Stimulated activated naive CD4-positive, alpha-beta T cell treated with Interleukin-2 at 50 U/mL for 16 hours (primary cell): ENCODE data around the gene GDI1.

ENCODE experiments used
- DNase-seq: peaks from one replicate; lab custom pipeline; 2025; lab: John Stamatoyannopoulos, UW

GDI1 gene

DNA sequence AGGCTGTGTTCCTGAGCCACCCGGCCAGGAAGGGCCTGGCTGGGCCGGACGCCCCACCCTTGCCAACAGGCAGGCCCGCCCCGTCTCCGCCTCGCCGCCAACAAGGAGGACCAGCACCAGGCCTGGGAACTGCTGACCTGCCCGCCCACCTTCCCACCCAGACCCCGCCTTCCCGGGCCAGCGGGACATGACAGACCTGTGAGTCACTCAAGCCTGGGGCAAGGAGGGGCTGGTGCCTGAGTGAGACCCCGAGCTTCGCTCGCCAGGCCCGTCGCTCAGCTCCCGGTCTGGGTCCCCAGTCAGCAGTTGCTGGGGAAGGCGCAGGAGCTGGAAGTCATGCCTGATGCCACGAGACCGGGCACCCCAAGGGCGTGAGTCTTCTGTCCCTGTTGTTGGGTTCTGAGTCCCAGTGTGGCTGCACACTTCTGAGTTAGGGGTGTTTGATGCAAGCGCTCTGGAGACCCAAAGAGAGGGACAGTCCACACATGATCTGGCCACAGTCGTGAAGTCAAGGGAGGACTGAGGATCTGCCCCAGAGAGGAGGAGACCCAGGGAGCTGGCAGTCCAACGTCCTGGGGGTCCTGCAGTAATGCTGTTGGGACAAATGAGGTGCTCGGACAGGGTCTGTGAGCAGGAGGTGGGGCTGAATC lies 27.6 kb upstream of the GDI1 start, which contains the start of gene DNASE1L1:
Gene DNASE1L1 (minus strand): TSS at position 33 of the 650 bp plus-strand sequence. CDS start 3,686 bp downstream, outside the sequence.
- no peak for DNase-seq

DNA sequence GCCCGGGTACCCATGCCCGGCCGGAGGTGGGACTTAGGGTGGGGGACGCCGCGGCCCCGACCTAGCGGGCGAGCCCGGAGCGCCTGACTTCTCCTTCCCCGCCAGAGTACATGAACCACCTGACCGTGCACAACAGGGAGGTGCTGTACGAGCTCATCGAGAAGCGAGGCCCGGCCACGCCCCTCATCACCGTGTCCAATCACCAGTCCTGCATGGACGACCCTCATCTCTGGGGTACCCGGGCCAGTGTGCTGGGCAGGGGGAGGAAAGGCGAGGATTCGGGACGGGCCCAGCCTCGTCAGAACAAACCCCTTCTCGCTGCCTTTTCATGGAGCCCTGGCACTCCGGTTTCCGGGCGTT lies 25.0 kb upstream of the GDI1 start:
- peak; percentile 42 for DNase-seq

DNA sequence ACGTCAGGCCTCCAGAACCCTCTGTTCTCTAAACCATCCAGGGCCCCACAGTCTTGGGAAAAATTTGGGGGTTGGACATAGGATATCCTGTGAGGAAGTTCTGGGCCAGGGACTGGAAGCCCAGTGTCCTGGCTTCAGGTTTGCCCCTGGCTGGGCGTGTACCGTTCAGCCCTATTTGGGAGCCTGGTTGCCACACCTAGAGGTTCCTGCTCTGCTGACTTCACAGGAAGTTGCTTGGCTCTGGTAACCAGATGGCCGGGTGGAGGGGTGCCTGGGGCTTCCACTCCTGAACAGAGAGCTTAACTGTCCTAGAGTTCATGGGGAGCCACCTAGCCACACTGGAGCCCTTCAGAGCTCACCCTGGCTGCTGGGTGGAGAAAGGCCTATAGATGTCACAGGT lies 24.5 kb upstream of the GDI1 start:
- DNase-seq, result no peak

DNA sequence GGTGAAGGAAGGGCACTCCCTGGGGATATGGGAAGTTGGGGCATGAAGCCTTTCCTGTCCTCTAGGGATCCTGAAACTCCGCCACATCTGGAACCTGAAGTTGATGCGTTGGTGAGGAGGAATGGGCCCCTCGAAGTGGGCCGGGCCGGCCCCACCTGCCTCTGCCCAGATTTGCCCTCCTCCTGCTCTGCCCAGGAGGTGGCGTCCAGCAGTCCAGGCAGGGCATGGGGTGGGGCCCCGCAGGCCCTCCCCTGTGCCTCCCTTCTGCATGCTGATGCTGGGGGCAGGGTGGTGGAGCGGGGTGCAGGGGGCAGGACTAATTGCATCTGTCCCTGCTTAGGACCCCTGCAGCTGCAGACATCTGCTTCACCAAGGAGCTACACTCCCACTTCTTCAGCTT lies 23.8 kb upstream of the GDI1 start:
- no peak for DNase-seq

- no peak for DNase-seq
Measured at GRCh38 chrX:154417157-154417556, 19.8 kb upstream of the GDI1 start.

GRCh38 chrX:154419189-154419588 lies 17.8 kb upstream of the GDI1 start:
- DNase-seq, result no peak

DNA sequence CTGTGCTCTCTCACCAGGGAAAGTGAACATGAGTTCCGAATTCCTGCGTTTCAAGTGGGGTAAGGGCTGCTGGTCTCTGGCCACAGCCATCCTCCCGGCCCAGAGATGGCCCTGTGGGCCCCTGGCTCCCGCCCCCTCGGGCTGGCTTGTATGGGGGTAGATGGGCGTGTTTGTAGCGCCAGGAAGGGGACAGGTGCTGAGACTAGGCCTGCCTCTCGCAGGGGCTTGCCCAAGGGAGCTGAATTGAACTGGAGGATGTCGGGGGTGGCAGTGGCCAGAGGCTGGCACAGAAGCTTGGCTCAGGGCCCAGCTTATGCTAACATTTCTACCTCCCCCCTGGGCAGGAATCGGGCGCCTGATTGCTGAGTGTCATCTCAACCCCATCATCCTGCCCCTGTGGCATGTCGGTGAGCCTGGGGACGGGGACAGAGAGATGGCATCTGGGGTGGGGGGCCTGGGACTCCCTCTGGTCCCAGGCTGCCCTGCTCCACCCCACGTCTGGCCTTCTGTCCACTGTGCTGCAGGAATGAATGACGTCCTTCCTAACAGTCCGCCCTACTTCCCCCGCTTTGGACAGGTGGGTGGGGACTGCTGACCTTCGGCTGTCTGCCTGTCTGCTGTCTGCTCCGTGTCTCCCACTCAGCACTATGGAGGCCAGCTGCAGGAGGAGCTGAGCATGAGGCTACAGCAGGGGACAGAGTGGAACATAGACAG lies 17.1 kb upstream of the GDI1 start:
- DNase-seq, result no peak

DNA sequence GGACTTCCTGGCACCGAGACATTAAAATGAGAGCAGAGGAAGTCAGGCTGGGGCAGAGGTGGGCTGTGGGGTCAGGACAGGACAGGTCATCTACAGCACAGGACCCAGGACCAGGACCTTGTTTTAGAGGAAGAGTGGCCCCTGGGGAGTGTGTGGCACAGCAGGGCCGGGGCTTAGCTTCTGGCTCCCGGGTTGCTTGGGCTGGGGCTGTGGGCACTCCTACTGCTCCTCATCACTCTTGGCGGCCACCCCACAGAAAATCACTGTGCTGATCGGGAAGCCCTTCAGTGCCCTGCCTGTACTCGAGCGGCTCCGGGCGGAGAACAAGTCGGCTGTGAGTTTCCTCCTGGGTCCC lies 16.6 kb upstream of the GDI1 start:
- no peak for DNase-seq

DNA sequence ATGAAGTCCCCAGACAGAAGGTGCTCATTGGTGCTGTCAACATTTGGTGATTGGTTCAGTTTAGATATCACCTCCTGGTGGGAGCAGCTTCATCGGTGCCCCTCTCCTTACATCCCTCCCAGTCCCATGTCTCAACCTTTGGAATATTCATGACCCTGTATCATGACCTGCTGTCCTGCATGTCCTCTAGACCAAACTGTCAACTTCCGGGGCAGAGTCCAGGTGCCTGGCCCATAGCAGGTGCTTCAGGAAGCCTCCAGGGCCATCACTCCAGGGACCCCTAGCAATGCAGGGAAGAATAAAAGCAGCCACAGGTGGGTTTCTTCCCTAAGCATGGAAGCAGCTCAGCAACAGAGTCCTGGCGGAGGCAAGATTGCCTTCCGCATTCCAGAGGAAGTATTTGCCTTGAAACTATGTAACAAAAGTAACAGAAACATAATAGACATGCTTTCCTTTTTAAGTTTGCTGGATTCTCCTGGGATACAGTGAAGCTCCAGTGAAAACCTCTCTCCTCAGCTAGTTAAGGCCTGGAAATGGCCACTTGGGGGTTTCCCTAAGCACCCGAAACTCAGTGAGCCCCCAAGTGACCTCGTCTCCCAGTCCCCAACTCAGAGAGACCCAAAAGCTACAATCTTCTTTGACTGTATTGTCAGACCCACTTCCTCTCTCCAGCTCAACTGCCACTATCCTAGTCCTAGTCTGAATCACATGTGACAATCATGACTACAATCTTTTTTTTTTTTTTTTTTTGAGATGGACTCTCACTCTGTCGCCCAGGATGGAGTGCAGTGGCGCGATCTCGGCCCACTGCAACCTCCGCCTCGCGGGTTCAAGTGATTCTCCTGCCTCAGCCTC lies 9.8 kb upstream of the GDI1 start:
- no peak for DNase-seq

GRCh38 chrX:154428176-154429171 lies 8.5 kb upstream of the GDI1 start, which contains the start of gene ATP6AP1:
Gene ATP6AP1, plus strand, starts transcription at chrX:154428677. Its CDS starts 16 bp downstream, at chrX:154428693.
- DNase-seq, result peak; percentile 87

- DNase-seq, result no peak
Measured at GRCh38 chrX:154429711-154430110, 7.2 kb upstream of the GDI1 start.

DNA sequence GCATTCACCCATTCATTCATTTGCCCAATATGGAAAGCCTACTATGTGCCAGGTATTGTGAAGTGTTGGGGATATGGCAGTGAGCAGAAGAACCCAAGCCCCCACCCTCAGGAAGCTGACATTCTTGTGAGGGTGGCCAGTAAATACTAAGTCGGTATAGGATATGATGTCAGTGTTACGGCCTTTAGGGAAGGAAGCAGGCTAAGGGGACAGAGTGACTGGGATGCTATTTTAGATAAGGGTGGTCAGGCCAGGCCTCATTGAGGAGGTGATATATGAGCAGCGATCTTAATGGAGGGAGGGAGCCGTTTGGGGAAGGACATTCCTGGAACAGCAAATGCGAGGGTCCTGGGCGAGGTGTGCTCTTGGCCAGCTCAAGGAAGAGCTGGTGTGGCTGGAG lies 6.5 kb upstream of the GDI1 start:
- no peak for DNase-seq

DNA sequence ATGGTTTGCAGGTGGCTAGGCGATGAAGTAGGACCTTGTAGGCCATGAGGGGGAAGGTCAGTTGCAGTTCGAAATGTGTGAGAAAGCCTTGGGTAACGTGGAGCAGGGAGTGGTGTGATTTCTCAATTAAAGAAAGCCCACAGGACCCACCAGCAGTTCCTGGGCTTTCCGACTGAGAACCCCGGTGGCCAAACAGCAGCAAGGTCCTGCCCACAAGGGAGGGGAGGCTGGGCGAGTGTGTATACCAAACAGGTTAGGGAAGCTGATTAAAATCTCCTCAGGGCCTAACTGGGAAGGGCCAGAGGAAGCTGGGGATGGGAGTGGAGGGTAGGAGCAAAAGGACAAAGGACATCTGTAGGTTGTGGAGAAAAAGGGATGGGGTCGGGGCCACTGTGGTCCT lies 6.0 kb upstream of the GDI1 start:
- DNase-seq, result no peak

DNA sequence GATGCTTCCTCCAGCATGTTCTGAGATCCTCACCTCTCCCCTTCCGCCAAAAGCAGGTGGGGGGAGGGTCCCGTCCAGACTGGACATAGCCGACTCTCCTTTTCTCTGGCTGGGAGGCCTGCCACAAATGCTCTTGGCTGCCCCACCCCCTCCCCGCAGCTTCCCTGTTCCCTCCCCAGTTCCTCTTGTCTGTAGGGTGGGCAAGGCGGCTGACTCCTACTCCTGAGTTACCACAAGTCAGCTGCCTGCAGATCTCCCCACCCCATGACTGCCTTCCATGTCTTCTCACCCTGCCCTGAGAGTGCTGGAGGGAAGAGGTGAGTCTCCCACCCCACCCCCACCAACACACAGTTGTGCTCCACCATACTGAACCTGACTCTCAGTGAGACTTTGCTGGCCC lies 5.6 kb upstream of the GDI1 start:
- DNase-seq, result no peak

- no peak for DNase-seq
Measured at GRCh38 chrX:154432210-154432609, 4.7 kb upstream of the GDI1 start.

DNA sequence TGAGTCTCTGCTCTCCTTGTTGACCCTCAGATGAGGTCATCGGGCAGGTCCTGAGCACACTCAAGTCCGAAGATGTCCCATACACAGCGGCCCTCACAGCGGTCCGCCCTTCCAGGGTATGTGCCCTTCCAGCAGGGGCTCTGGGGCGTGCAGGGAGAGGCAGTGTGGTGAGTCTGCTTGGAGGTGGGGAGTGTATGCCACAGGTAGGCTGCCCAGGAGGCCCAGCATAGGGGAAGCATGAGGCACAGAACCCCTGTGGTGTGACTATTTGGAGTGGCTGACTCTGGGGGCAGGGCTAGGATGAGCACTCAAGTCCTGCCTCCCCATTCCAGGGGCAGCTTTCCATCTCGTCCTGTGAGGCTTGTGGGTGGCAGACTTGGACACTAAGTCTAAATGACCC lies 3.3 kb upstream of the GDI1 start:
- DNase-seq, result no peak

DNA sequence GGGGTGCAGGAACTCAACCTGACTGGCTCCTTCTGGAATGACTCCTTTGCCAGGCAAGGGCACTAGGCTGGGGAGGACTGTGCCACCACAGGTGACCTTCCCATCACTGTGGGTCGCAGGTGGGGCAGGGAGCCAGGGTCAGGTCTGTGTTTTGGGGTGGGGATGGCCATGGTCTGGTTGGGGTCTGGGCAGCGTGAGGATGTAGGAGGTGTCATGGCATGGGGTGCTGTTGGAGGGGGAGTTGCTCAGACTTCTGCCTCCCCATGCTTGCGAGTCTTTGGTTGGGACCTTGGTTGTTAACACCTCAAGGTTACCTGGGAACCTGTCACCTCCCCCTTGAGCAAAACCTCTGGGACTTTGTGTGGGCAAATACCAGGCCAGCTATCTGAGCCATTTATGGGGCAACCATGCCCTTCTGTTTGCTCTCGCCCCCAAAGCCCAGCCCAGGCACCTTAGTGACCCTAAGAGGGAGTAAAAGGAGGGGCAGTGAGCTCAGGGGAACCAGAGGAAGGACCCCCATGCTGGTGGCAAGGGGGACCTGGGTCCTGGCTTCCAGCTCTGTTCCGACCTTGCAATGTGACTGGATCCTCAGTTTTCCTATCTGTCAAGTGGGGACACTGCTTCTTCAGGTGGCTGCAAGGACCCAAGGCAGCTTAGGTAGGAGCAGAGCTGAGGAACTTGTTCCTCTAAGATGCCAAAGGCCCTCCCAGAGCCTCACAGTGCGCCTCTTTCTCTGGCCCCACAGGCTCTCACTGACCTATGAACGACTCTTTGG lies 2.4 kb upstream of the GDI1 start:
- no peak for DNase-seq

DNA sequence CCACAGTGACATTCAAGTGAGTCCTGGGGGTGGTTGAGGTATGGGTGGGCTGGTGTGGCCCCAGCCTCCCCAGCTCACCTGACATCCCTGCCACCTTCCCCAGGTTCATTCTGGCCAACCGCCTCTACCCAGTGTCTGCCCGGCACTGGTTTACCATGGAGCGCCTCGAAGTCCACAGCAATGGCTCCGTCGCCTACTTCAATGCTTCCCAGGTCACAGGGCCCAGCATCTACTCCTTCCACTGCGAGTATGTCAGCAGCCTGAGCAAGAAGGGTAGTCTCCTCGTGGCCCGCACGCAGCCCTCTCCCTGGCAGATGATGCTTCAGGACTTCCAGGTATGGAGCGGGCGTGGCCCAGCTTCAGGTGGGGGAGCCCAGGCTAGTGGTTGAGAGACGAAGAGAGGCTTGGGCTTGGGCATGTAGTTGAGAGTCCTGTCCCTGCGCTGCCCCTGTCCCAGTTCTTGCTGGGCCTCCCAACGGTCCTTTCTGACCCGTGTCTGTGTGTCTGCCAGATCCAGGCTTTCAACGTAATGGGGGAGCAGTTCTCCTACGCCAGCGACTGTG lies 1.7 kb upstream of the GDI1 start:
- no peak for DNase-seq

DNA sequence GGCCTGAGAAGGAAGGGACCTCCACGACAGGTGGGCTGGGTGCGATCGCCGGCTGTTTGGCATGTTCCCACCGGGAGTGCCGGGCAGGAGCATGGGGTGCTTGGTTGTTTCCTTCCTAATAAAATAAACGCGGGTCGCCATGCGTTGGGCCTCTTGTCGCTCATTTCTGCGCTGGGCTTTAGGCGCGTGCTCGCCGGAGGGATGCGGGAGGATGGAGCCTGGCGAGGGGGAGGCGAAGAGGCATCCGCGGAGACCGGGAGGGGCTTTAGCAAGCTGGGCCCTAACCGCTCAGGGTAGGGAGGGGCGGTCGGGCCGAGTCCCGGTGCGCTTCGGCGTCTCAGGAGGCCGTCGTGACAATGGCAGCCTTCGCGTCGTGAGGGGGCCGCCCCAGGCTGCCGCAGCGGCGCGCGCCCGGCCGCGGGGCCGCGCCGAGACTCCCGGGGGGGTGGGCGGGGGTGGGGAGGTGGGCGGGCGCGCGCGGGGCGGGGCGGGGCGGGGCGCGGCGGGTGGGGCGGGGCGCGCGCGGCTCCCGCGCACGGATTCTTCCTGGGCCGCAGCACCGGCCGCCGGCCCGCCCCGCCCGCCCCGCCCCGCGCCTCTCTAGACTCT lies 476 bp upstream of the GDI1 start:
- DNase-seq, result peak; percentile 47
